GM12878 (cell line): ENCODE data around the gene OR1I1. TPM values are rescaled to one million over a fixed set of nuclear protein-coding genes. Genes with fewer than 3 reads are reported as not detected.
"Not testable (repeated sequence)": the region's sequence is repeated elsewhere in the genome, so short reads cannot be mapped to it uniquely, and the experiment has no call there.

ENCODE experiments used
- ATAC-seq: fragments of 200-7000 bp; cut with Tn5 transposase; 3 replicates; pipeline ENCODE4 v1.9.1; 2020; ENCODE audit warnings: mild to moderate bottlenecking, moderate library complexity
- BruUV-seq: library from RNA; stranded (reverse); fragments of 400-500 nt; replicated peaks from 2 replicates; lab custom pipeline; 2021; lab: Mats Ljungman, UMichigan
- CTCF ChIA-PET: fragments of 300-600 bp; sonication (Branson Sonifier 250); formaldehyde crosslinking; extraction: SDS; loops from one replicate; lab custom pipeline; 2021; ENCODE audit warnings: inconsistent platforms; lab: Yijun Ruan, JAX
- POLR2A ChIA-PET: fragments of 350-600 bp; formaldehyde crosslinking; extraction: SDS; loops from one replicate; lab custom pipeline; 2021; ENCODE audit warnings: inconsistent platforms; lab: Charles Lee
- RAD21 ChIA-PET: fragments of 300-600 bp; sonication (Branson Sonifier 250); formaldehyde crosslinking; loops from one replicate; lab custom pipeline; 2023; ENCODE audit warnings: antibody characterized with exemption; ENCODE audit not compliant: unreplicated experiment; lab: Charles Lee
- SMC1A ChIA-PET: fragments of 300-600 bp; sonication (Branson Sonifier 250); formaldehyde crosslinking; loops from one replicate; lab custom pipeline; 2023; ENCODE audit not compliant: unreplicated experiment, uncharacterized antibody; lab: Charles Lee
- DNase-seq: peaks from one replicate; pipeline ENCODE4 v3.0.0-alpha.2; 2011; ENCODE audit warnings: low read depth, low spot score
- FAIRE-seq: peaks from 3 replicates; lab custom pipeline; 2011; peaks lifted over from hg19 to GRCh38; lab: Jason Lieb, UNC
- H2AFZ ChIP-seq: 2 replicates; pipeline ENCODE4 v1.6.0; 2011; ENCODE audit warnings: low read depth, low read length, control low read depth; ENCODE audit not compliant: control insufficient read depth
- H3K27ac ChIP-seq: 2 replicates; pipeline ENCODE4 v1.5.1; 2011; ENCODE audit warnings: control low read depth; ENCODE audit not compliant: control insufficient read depth, insufficient read depth
- H3K27me3 ChIP-seq, 2 experiments: replicated peaks in 1 of 2; 2 replicates each; pipeline versions ENCODE4 v1.6.0 to v1.6.1; 2011; ENCODE audit warnings: low read length in 1 of 2; ENCODE audit not compliant: control insufficient read depth in 2 of 2, insufficient read depth in 2 of 2
- H3K36me3 ChIP-seq, 2 experiments: 2 replicates each; pipeline ENCODE4 v1.5.1; 2011; ENCODE audit warnings: low read length in 1 of 2; ENCODE audit not compliant: control insufficient read depth in 2 of 2, insufficient read depth in 2 of 2
- H3K4me1 ChIP-seq: 2 replicates; pipeline ENCODE4 v1.6.1; 2011; ENCODE audit warnings: mild to moderate bottlenecking, low read length, moderate library complexity, mixed read lengths; ENCODE audit not compliant: control insufficient read depth, insufficient read depth
- H3K4me2 ChIP-seq: 2 replicates; pipeline ENCODE4 v1.6.0; 2011; ENCODE audit warnings: control low read depth; ENCODE audit not compliant: control insufficient read depth, insufficient read depth
- H3K4me3 ChIP-seq: fragments of 200-600 bp; sonication (generic); 2 replicates; pipeline ENCODE4 v1.5.1; 2016
- H3K79me2 ChIP-seq: 2 replicates; pipeline ENCODE4 v1.6.0; 2011; ENCODE audit warnings: low read length; ENCODE audit not compliant: control insufficient read depth, insufficient read depth
- H3K9ac ChIP-seq: 2 replicates; pipeline ENCODE4 v1.8.0; 2011; ENCODE audit warnings: low read length, control low read depth, mixed read lengths; ENCODE audit not compliant: control insufficient read depth, insufficient read depth
- H3K9me3 ChIP-seq: replicated peaks from 3 replicates; pipeline ENCODE4 v1.5.1; 2011; ENCODE audit warnings: mild to moderate bottlenecking, low read length; ENCODE audit not compliant: control insufficient read depth, insufficient read depth
- H4K20me1 ChIP-seq: 2 replicates; pipeline ENCODE4 v1.6.0; 2011; ENCODE audit not compliant: control insufficient read depth, insufficient read depth
- FOS ChIP-seq: IDR thresholded peaks from 3 replicates; pipeline ENCODE4 v1.6.1; 2011; ENCODE audit warnings: borderline replicate concordance; ENCODE audit not compliant: insufficient read length; ENCODE audit errors: extremely low read depth
- HCFC1 ChIP-seq: fragments of 150-350 bp; IDR thresholded peaks from 2 replicates; pipeline ENCODE4 v1.6.1; 2014; ENCODE audit warnings: low read length
- KDM1A ChIP-seq: fragments of 200-600 bp; sonication (generic); IDR thresholded peaks from 2 replicates; pipeline ENCODE4 v1.6.1; 2016; ENCODE audit warnings: borderline replicate concordance
- MLLT1 ChIP-seq: fragments of 450-650 bp; IDR thresholded peaks from 2 replicates; pipeline ENCODE4 v1.6.1; 2016; ENCODE audit warnings: mild to moderate bottlenecking
- NBN ChIP-seq: fragments of 450-650 bp; IDR thresholded peaks from 2 replicates; pipeline ENCODE4 v1.6.1; 2016
- NFYA ChIP-seq: IDR thresholded peaks from 2 replicates; pipeline ENCODE4 v1.6.1; 2011; ENCODE audit warnings: low read depth, mild to moderate bottlenecking, low read length, improper control_type of control experiment, borderline replicate concordance
- REST ChIP-seq: IDR thresholded peaks from 2 replicates; pipeline ENCODE4 v1.6.1; 2012; ENCODE audit warnings: mild to moderate bottlenecking, low read depth, low read length
- SRF ChIP-seq, 2 experiments: IDR thresholded peaks; 2 replicates each; pipeline ENCODE4 v1.6.1; 2011; ENCODE audit warnings: low read depth in 2 of 2, low read length in 2 of 2, mild to moderate bottlenecking in 1 of 2, moderate library complexity in 1 of 2
- STAT3 ChIP-seq: IDR thresholded peaks from 2 replicates; pipeline ENCODE4 v1.6.1; 2011; ENCODE audit warnings: low read depth, low read length, improper control_type of control experiment
- TAF1 ChIP-seq: IDR thresholded peaks from 2 replicates; pipeline ENCODE4 v1.6.1; 2011; ENCODE audit warnings: mild to moderate bottlenecking, low read depth, low read length, borderline replicate concordance
- ZSCAN29 ChIP-seq: fragments of 450-650 bp; IDR thresholded peaks from 2 replicates; pipeline ENCODE4 v1.6.1; 2017; ENCODE audit warnings: mild to moderate bottlenecking, moderate library complexity
- WGBS: methylation state at CpG from one replicate; pipeline ENCODE4 v1.1.6; 2016; ENCODE audit warnings: low lambda C conversion rate; ENCODE audit not compliant: insufficient replicate concordance, insufficient coverage; ENCODE audit errors: missing lambda C conversion rate; 5-methylcytosine and 5-hydroxymethylcytosine counted together
- in situ Hi-C: fragments of 300-500 bp; cut with MboI; formaldehyde crosslinking; loops from 9 replicates; pipeline ENCODE4 v1.14.3; 2018; ENCODE audit warnings: mixed read lengths
- intact Hi-C: fragments of 100-400 bp; cut with micrococcal nuclease; formaldehyde crosslinking; loops from one replicate; pipeline ENCODE4 v1.14.2; 2022; ENCODE audit not compliant: unreplicated experiment
- polyA plus RNA-seq, 11 experiments: library from polyadenylated mRNA; depleted of rRNA in 4 of 11; unstranded in 6 of 11; stranded (reverse) in 5 of 11; fragments of >200 nt; fragmentation: Nextera tagmentation in 4 of 11; fragmentation: Illumina TruSeq in 1 of 11; extraction: Ambion mirVana in 4 of 11; extraction: Trizol in 1 of 11; gene quantifications; 1 replicate in 1 of 11; 2 replicates in 10 of 11; pipeline versions ENCODE4 v1.2.1 to v1.2.3, GENCODE V29; 2011 to 2016; ENCODE audit warnings: inconsistent platforms in 2 of 11, missing spikeins in 2 of 11, low read depth in 1 of 11
- total RNA-seq, 4 experiments: library from RNA; depleted of rRNA in 3 of 4; stranded (reverse); fragments of >200 nt in 3 of 4; fragmentation: Illumina TruSeq in 1 of 4; extraction: Trizol in 1 of 4; gene quantifications; 2 replicates each; pipeline versions ENCODE4 v1.2.1 to v1.2.3, GENCODE V29; 2013 to 2021

OR1I1 gene
- total and polyA plus RNA-seq, 10 of the 15 experiments (the other 5 are each of a cell fraction or from before 2014, with no cell fraction given) = not detected

- TF ChIP-seq REST (no peak), ZSCAN29 (no peak), MLLT1 (no peak), NBN (no peak)
Measured at GRCh38 chr19:15050639-15051038, 31.4 kb upstream of the OR1I1 start (continued).

- DNase-seq (no peak), ATAC-seq (no peak), FAIRE-seq (no peak)
- Histone ChIP-seq H4K20me1 (no peaks in the 10 kb centered on the region), H3K4me1 (no peaks in the 10 kb centered on the region), H3K9me3 (no peaks in the 10 kb centered on the region), H3K36me3 (no peaks in the 10 kb centered on the region), H2AFZ (no peak overlapping the region), H3K27ac (no peak overlapping the region), H3K79me2 (no peaks in the 10 kb centered on the region), H3K4me2 (no peak overlapping the region), H3K4me3 (no peak overlapping the region), H3K9ac (no peak overlapping the region), H3K27me3 (no peaks in the 10 kb centered on the region; a peak in 1 of 4 replicates)
- 66% methylated on average over 12 of the region's 12 CpGs for WGBS
- intact Hi-C loops (no loop called here), in situ Hi-C loops (no loop called here)
- BruUV-seq = no TSS peak
- ChIA-PET POLR2A (no interaction called here), RAD21 (no interaction called here), CTCF (no interaction called here), SMC1A (no interaction called here)
- TF ChIP-seq STAT3 = no peak
- TF ChIP-seq HCFC1 = no peak
- TF ChIP-seq FOS = no peak
- no peak for TF ChIP-seq SRF (IDR thresholded peaks at IDR 0.05; ENCODE audit: low read depth in 2 of 2, low read length in 2 of 2)
- TF ChIP-seq TAF1 = no peak
- TF ChIP-seq NFYA = no peak
- TF ChIP-seq KDM1A = no peak
Measured at GRCh38 chr19:15062036-15062435, 20.0 kb upstream of the OR1I1 start.

- DNase-seq, in situ Hi-C loops, intact Hi-C loops, ATAC-seq, H3K79me2 ChIP-seq, BruUV-seq, H3K9me3 ChIP-seq, H3K4me2 ChIP-seq, H3K36me3 ChIP-seq, H4K20me1 ChIP-seq, H2AFZ ChIP-seq, H3K4me1 ChIP-seq, FAIRE-seq, CTCF ChIA-PET, H3K4me3 ChIP-seq, POLR2A ChIA-PET, H3K9ac ChIP-seq, H3K27me3 ChIP-seq, RAD21 ChIA-PET, H3K27ac ChIP-seq: not testable (repeated sequence)
- WGBS = 1% methylated on average over 4 of the region's 4 CpGs
- SMC1A ChIA-PET = interaction anchor here (0.8 kb wide), 1 partner anchor 12 kb away, joined by 3 read pairs; no protein-coding TSS in a partner anchor
Measured at GRCh38 chr19:15070386-15070785, 11.6 kb upstream of the OR1I1 start.
